Fibroblast of villous mesenchyme (primary cell): ENCODE measurements around the gene MAMDC2. TPM values are rescaled to one million over a fixed set of nuclear protein-coding genes. Genes with fewer than 3 reads are reported as not detected.

Source experiments
- DNase-seq: peaks from one replicate; pipeline ENCODE4 v3.0.0-alpha.2; 2010; ENCODE audit warnings: low read depth
- H3K4me3 ChIP-seq: 2 replicates; pipeline ENCODE4 v1.5.1; 2011; ENCODE audit warnings: low read depth, mild to moderate bottlenecking, low read length
- total RNA-seq: library from RNA; depleted of rRNA; stranded (reverse); fragments of >200 nt; gene quantifications from 2 replicates; pipeline ENCODE4 v1.2.3, GENCODE V29; 2012
- TF ChIP-seq, protein P1 (sequence below): IDR thresholded peaks from 2 replicates; pipeline ENCODE4 v1.5.1; 2012; ENCODE audit warnings: low read depth, mild to moderate bottlenecking, low read length; ENCODE audit not compliant: insufficient read depth

MAMDC2 gene
- total RNA-seq, 1 donor, result 22.9 TPM

DNA sequence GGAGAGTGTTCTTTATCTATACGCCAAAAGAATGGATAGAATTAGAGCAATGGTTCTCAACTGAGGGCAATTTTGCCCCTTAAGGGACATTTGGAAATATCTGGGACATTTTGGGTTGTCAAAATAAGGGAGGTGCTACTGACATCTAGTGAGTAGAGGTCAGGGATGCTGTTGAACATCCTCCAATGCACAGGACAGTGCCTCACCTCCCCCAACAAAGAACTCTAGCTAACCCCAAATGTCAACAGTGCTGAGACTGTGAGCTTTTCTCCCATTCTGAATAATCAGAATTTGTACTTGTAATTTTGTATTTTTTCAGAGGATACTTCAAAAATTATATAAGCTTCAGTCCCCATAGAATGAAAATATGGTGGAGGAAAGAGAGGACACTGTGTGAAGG is 206.6 kb downstream of the MAMDC2 start:
- DNase-seq, result no peak
- TF ChIP-seq, protein P1, sequence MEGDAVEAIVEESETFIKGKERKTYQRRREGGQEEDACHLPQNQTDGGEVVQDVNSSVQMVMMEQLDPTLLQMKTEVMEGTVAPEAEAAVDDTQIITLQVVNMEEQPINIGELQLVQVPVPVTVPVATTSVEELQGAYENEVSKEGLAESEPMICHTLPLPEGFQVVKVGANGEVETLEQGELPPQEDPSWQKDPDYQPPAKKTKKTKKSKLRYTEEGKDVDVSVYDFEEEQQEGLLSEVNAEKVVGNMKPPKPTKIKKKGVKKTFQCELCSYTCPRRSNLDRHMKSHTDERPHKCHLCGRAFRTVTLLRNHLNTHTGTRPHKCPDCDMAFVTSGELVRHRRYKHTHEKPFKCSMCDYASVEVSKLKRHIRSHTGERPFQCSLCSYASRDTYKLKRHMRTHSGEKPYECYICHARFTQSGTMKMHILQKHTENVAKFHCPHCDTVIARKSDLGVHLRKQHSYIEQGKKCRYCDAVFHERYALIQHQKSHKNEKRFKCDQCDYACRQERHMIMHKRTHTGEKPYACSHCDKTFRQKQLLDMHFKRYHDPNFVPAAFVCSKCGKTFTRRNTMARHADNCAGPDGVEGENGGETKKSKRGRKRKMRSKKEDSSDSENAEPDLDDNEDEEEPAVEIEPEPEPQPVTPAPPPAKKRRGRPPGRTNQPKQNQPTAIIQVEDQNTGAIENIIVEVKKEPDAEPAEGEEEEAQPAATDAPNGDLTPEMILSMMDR, result no peak
- no peak overlapping the region for H3K4me3 ChIP-seq

DNA sequence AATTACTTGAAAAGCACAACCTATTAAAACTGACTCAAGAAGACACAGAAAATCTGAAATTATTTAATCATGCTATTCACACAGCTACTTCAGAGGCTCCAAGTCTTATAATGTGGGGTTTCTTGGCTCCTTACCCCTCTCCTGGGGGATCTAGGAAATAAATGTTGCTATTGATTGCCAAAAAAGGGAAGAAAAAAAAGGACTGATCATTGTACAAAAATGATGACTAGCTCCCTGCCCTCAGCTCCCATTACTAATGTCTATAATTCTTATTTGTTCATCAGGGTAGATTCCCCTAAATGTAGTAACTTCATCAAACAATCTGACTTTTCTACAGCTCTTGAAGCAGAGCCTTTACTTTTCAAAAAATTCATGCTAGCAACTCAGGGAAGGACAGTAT is 211.8 kb downstream of the MAMDC2 start:
- TF ChIP-seq, protein P1, result no peak

DNA sequence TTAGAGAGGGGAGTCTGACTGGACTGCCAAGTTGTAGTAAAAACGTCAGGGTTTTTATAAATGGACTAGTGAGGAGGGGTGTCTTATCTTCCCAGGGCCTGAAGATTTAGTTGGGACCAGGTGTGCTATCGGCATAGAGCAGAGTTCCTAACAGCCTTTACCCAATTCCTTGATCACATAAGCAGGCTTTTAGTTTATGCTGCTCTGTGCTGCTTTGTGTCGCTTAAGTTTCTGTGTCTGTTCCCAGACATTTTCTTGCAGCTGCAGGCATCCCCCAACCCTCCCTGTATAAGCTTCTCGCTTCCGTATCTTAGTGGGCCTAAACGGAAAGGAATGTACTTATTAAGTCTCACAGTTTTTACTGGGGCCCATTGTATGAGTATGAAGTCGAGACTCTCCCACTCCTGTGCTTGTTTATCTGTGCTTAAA is 212.5 kb downstream of the MAMDC2 start:
- TF ChIP-seq, protein P1, result no peak
- DNase-seq, result peak; percentile 90
- peak overlapping the region; percentile 90 for H3K4me3 ChIP-seq

More for the DNA sequence above, 211.8 kb downstream of the MAMDC2 start:
- H3K4me3 ChIP-seq, result peak overlapping the region; percentile 90
- no peak for DNase-seq

DNA sequence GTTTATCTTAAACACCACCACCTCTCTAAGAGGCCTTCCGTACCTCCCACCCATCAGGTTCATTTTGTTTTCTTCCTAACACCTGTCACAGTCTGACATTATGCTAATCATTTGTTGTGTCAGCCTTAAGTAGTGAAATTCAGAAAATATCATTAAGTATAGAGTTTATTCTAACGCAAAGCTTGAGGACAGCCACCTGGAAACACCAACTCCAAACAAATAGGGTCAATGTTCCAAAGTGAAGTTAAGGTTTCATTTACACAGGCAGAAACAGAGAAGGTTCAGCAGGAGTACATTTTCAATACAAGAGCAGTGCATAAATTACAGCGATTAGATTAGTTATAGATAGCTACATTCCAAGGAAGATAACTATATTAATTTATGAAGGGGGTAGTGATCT is 213.9 kb downstream of the MAMDC2 start:
- DNase-seq, result no peak
- TF ChIP-seq, protein P1, result no peak
- H3K4me3 ChIP-seq, result peak overlapping the region; percentile 90

DNA sequence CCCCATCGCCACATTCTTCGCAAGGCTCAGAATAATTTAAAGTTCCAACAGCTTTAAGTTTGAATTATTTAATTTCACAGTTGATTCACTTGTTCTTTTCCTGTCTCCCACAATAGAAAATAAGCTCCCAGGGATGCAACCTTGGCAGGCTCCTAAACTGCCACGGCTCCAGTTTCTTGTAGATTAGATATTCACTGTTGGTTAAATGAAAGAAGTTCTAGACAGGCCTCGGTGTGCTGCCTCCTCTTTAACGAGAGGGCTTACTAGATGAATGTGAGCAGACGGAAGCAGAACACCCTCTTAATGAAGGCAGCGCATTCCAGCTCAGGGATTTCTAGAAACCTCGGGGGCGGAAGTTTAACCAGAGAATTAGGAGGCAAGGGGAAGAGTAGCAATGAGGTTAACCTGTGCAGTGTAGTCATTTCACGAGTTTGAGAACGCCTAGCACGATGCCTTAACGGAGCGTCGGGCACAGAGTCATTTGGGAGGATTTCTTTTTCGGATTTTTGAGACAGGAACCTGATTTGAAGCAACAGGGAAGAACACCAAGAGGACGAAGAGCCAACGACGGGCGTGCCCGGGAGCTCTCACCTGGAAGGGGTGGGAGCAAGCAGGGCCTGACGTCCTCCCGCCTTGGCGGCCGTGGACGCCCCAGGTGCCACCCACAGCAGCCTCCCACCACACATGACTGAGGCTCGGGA is 214.5 kb downstream of the MAMDC2 start:
- peak; percentile 76 for DNase-seq
- TF ChIP-seq, protein P1, result no peak
- peak overlapping the region; percentile 90 for H3K4me3 ChIP-seq

DNA sequence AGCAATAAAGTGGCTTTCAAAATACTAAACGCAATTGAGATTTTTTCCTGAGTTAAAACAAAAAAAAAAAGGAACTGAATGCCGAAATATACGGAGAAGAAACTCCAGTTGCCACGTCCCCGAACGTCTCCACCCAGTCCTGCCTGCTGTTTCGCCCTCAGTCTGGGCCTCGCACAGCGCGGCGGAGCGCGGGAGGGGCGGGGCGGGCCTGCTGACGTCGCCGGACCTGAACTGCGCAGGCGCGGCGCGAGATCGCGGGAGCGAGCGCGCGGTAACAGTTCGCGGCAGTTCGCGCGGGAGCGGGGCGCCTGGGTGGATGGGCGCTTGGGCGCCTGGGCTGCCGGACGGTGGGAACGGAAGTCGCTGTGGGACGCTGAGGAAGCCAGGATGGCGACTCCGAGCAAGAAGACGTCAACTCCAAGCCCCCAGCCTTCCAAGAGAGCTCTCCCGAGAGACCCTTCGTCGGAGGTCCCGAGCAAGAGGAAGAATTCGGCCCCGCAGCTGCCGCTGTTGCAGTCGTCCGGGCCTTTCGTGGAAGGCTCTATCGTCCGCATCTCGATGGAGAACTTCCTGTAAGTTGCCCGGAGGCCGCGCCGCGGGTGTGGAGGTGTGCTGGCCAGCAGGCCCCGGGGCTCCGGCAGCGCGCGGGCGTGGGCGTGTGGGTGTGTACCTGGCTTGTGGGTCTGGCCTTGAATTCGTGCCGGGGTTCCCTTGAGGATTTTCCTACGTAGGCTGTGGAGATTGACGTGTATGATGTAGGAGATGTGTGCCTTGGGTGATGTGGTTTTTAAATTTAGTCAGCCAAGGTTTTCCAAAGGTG is 215.3 kb downstream of the MAMDC2 start, which contains the start of gene SMC5:
Gene SMC5 (plus strand): TSS at position 287 of the 820 bp plus-strand sequence. CDS start 101 bp downstream, at position 388.
- TF ChIP-seq, protein P1, result no peak
- H3K4me3 ChIP-seq, result peak within 1 kb of the TSS; percentile 90
- DNase-seq, result peak; percentile 93
